Uterus (tissue), 4 donors: Measurements from ENCODE around the gene RAD51B. TPM values are rescaled to one million over a fixed set of nuclear protein-coding genes. Genes with fewer than 3 reads are reported as not detected.

Source experiments
- DNase-seq, 2 donors: peaks; one replicate each; pipeline ENCODE4 v3.0.0-alpha.2; 2019 to 2020
- H3K27ac ChIP-seq, 2 donors: fragments of 200-600 bp; sonication (generic); 1 replicate in 1 of 2; 2 replicates in 1 of 2; pipeline ENCODE4 v1.5.1; 2016 to 2018
- H3K27me3 ChIP-seq, 2 donors: fragments of 200-600 bp; sonication (generic); one replicate each; pipeline ENCODE4 v1.5.1; 2018 to 2019; ENCODE audit warnings: control low read depth in 1 of 2
- H3K36me3 ChIP-seq, 2 donors: fragments of 200-600 bp; sonication (generic); one replicate each; pipeline ENCODE4 v1.5.1; 2019; ENCODE audit warnings: control low read depth in 1 of 2
- H3K4me1 ChIP-seq, 2 donors: fragments of 200-600 bp; sonication (generic); one replicate each; pipeline ENCODE4 v1.5.1; 2018 to 2019; ENCODE audit warnings: control low read depth in 1 of 2
- H3K4me3 ChIP-seq, 2 donors: fragments of 200-600 bp; sonication (generic); 1 replicate in 1 of 2; 2 replicates in 1 of 2; pipeline ENCODE4 v1.5.1; 2018 to 2019; ENCODE audit warnings: mild to moderate bottlenecking in 1 of 2
- H3K9me3 ChIP-seq, 2 donors: fragments of 200-600 bp; sonication (generic); one replicate each; pipeline ENCODE4 v1.5.1; 2019; ENCODE audit warnings: control low read depth in 1 of 2
- POLR2A ChIP-seq, 2 donors: fragments of 450-650 bp; IDR thresholded peaks; one replicate each; pipeline ENCODE4 v1.6.1; 2016; ENCODE audit warnings: antibody characterized with exemption in 2 of 2, mild to moderate bottlenecking in 1 of 2, moderate library complexity in 1 of 2
- intact Hi-C: fragments of 100-400 bp; cut with DNase I; formaldehyde crosslinking; loops from one replicate; pipeline ENCODE4 v1.15.1; 2023; ENCODE audit warnings: low total_unique reads
- total RNA-seq, 4 donors: library from RNA; depleted of rRNA in 3 of 4; stranded (reverse); fragments of >200 nt in 3 of 4; gene quantifications; one replicate each; pipeline versions ENCODE4 v1.1.0 to v1.2.4, GENCODE V29; 2014 to 2023
- TF ChIP-seq, protein P1 (sequence below), 4 experiments: fragments of 200-600 bp in 2 of 4; fragments of 450-650 bp in 2 of 4; sonication (generic) in 2 of 4; IDR thresholded peaks; one replicate each; pipeline ENCODE4 v1.5.1; 2016 to 2019; ENCODE audit warnings: antibody characterized with exemption in 4 of 4, mild to moderate bottlenecking in 2 of 4, moderate library complexity in 1 of 4
- donor health status: DM: yes; HTN: yes; CAD: no.

The RAD51B gene
- total RNA-seq, 4 donors from 2014 or later = 29.5 to 100.0 (median 70.3) TPM

GRCh38 chr14:68686205-68686465 is 866.6 kb downstream of the RAD51B start:
- Histone ChIP-seq H3K4me1 (peaks cover 0 to 23% of the 10 kb centered on the region in 2 donors), H3K27me3 (no peaks in the 10 kb centered on the region), H3K4me3 (no peak overlapping the region), H3K27ac (peak overlapping the region; percentile 57 to 90), H3K9me3 (no peaks in the 10 kb centered on the region), H3K36me3 (no peaks in the 10 kb centered on the region)
- no peak for DNase-seq
- intact Hi-C loops = no loop called here
- TF ChIP-seq, protein P1, sequence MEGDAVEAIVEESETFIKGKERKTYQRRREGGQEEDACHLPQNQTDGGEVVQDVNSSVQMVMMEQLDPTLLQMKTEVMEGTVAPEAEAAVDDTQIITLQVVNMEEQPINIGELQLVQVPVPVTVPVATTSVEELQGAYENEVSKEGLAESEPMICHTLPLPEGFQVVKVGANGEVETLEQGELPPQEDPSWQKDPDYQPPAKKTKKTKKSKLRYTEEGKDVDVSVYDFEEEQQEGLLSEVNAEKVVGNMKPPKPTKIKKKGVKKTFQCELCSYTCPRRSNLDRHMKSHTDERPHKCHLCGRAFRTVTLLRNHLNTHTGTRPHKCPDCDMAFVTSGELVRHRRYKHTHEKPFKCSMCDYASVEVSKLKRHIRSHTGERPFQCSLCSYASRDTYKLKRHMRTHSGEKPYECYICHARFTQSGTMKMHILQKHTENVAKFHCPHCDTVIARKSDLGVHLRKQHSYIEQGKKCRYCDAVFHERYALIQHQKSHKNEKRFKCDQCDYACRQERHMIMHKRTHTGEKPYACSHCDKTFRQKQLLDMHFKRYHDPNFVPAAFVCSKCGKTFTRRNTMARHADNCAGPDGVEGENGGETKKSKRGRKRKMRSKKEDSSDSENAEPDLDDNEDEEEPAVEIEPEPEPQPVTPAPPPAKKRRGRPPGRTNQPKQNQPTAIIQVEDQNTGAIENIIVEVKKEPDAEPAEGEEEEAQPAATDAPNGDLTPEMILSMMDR (IDR thresholded peaks at IDR 0.05) = no peak
- no peak for TF ChIP-seq POLR2A (IDR thresholded peaks at IDR 0.05)

- no peak overlapping the region for H3K4me3 ChIP-seq
- no peak overlapping the region for H3K27ac ChIP-seq
- TF ChIP-seq POLR2A (IDR thresholded peaks at IDR 0.05) = no peak
- TF ChIP-seq, protein P1 (IDR thresholded peaks at IDR 0.05) = no peak
- no peaks in the 10 kb centered on the region for H3K9me3 ChIP-seq
- H3K4me1 ChIP-seq = peaks cover 0 to 17% of the 10 kb centered on the region in 2 donors
- no peaks in the 10 kb centered on the region for H3K27me3 ChIP-seq
- H3K36me3 ChIP-seq = no peaks in the 10 kb centered on the region
- peak in 1 of 2 donors; percentile 5 for DNase-seq
- intact Hi-C loops = no loop called here
Measured at GRCh38 chr14:68686724-68687123, 867.1 kb downstream of the RAD51B start.

DNA sequence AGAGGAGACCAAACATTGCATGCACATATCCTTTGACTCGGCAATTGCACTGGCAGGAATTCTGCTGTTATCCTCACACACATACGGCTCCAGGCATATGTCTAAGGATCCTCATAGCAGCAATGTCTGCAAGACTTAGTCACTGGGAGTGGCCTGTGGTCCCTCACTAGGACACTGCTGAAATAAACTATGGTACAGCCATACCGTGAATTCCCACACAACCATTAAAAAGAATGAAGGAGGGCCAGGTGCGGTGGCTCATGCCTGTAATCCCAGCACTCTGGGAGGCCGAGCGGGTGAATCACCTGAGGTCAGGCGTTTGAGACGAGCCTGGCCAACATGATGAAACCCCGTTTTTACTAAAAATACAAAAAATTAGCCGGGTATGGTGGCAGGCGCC is 868.2 kb downstream of the RAD51B start:
- peak; percentile 13 for DNase-seq
- no peaks in the 10 kb centered on the region for H3K9me3 ChIP-seq
- no peak for TF ChIP-seq POLR2A (IDR thresholded peaks at IDR 0.05)
- TF ChIP-seq, protein P1 (IDR thresholded peaks at IDR 0.05) = no peak
- H3K27me3 ChIP-seq = no peaks in the 10 kb centered on the region
- no peak overlapping the region for H3K4me3 ChIP-seq
- H3K36me3 ChIP-seq = no peaks in the 10 kb centered on the region
- peak overlapping the region in 1 of 2 donors; percentile 75 for H3K27ac ChIP-seq
- peaks cover 0 to 16% of the 10 kb centered on the region in 2 donors for H3K4me1 ChIP-seq
- intact Hi-C loops = no loop called here

- TF ChIP-seq POLR2A (IDR thresholded peaks at IDR 0.05) = no peak
- TF ChIP-seq, protein P1 (IDR thresholded peaks at IDR 0.05) = no peak
- Histone ChIP-seq H3K4me1 (peaks cover 0 to 8% of the 10 kb centered on the region in 2 donors), H3K4me3 (no peak overlapping the region), H3K9me3 (no peaks in the 10 kb centered on the region), H3K36me3 (no peaks in the 10 kb centered on the region), H3K27ac (peak overlapping the region; percentile 75 to 78), H3K27me3 (no peaks in the 10 kb centered on the region)
- DNase-seq = peak; percentile 47 to 59
- intact Hi-C loops = no loop called here
Measured at GRCh38 chr14:68688872-68689371, 869.3 kb downstream of the RAD51B start.

DNA sequence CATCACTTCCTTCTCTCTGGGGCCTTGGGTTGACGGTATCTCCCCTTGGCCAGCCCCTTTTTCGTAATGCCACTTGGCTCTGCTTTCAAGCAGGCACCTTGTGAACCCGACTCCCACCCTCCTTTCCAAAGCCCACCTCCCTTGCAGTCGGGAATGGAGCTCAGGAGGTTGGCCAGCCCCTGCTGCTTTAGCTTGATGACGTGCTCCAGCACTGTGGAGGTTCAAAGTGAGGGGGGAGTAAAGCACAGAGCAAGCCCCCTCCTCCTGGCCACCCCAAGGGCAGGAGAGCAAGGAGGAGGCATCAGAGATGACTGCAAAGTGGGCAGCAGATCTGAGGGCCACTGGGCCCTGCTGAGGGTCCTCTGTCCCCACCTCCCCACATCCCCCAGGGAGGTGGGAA is 869.9 kb downstream of the RAD51B start:
- H3K9me3 ChIP-seq = no peaks in the 10 kb centered on the region
- no peaks in the 10 kb centered on the region for H3K27me3 ChIP-seq
- no peak for TF ChIP-seq POLR2A (IDR thresholded peaks at IDR 0.05)
- TF ChIP-seq, protein P1 (IDR thresholded peaks at IDR 0.05) = no peak
- H3K4me1 ChIP-seq = peaks cover under 1 to 5% of the 10 kb centered on the region in 2 donors
- H3K36me3 ChIP-seq = no peaks in the 10 kb centered on the region
- peak overlapping the region; percentile 75 to 78 for H3K27ac ChIP-seq
- DNase-seq = peak in 1 of 2 donors; percentile 19
- H3K4me3 ChIP-seq = no peak overlapping the region
- intact Hi-C loops = no loop called here
